ENCODE data around the gene DAPK3.
"Not testable (repeated sequence)": the region's sequence is repeated elsewhere in the genome, so short reads cannot be mapped to it uniquely, and the experiment has no call there.

DAPK3 gene

DNA sequence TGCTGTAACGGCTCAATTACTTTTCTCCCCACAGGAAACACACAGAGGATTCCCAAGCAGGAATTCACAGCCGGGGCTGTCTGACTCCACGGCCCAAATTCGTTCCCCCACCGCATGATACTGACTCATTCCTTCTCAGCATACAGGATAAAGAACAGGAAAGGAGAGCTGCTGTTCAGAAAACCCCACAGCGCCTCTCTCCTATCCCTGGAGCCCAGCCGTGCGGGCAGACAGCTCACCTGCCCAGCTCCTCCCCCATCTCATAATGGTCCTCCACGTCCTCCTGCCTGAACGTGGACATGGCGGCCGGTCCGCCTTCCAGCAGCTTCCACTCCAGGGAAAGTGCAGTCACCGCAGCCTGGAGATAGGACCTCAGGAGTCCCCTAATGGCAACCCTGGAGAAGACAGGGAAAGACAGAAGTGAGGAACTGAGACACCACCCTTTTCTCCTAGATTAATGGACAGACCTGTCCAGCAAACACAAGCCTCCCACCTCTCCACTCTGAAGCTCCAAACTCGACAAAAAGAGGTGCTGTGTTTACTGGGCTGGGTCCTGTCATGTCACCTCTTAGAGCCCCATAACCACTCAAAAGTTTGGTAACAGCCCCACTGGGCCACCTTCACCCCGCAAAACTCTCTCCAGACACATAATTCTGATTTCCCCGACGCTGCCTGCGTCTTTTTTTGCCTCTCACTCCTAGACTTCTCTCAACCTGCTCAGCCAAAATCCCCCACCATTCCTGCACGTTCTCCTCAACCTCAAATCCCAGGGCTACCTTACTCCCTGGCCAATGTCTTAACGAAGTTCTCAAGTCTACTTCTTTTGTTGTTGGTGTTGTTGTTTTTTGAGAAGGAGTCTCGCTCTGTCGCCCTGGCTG is 1.2 kb downstream of the DAPK3 start:
- no peaks in the 10 kb centered on the region for H3K9me3 ChIP-seq (replicated peaks; ENCODE audit: insufficient read depth, low read length)
- no peaks in the 10 kb centered on the region for H3K36me3 ChIP-seq (replicated peaks; ENCODE audit: insufficient read depth, low read length)
- H2AFZ ChIP-seq (ENCODE audit: low read length): no peak overlapping the region
- DNase-seq: peak; percentile 5
- peak overlapping the region; percentile 90; the same call in 1 of the 2 replicates for H3K9ac ChIP-seq (ENCODE audit: low read length)
- TF ChIP-seq EZH2phosphoT487 (IDR thresholded peaks at IDR 0.05; ENCODE audit: low read length): no peak
- TF ChIP-seq EZH2 (optimal IDR thresholded peaks at IDR 0.05; ENCODE audit: low read depth, low read length): no peak
- no peak for TF ChIP-seq CTCF (IDR thresholded peaks at IDR 0.05; ENCODE audit: low read length)
- peaks cover 45% of the 10 kb centered on the region for H3K79me2 ChIP-seq (ENCODE audit: low read length)
- H3K27me3 ChIP-seq (replicated peaks; ENCODE audit: insufficient read depth, low read length): no peaks in the 10 kb centered on the region
- H3K4me2 ChIP-seq (ENCODE audit: low read depth, low read length): peak overlapping the region; percentile 62
- H3K27ac ChIP-seq (ENCODE audit: low read length): no peak overlapping the region
- 0 out of 2 replicates have a peak, but pooled peaks cover 4% of the 10 kb centered on the region for H3K4me1 ChIP-seq (ENCODE audit: low read length)
- H3F3A ChIP-seq (ENCODE audit: insufficient read depth, low read length): peaks cover 16% of the 10 kb centered on the region
- H4K20me1 ChIP-seq (ENCODE audit: insufficient read depth, low read length): no peaks in the 10 kb centered on the region
- peak overlapping the region; percentile 100 for H3K4me3 ChIP-seq (ENCODE audit: low read length)
- no peaks in the 10 kb centered on the region for H3K9me2 ChIP-seq (replicated peaks; ENCODE audit: insufficient read depth, low read length)

DNA sequence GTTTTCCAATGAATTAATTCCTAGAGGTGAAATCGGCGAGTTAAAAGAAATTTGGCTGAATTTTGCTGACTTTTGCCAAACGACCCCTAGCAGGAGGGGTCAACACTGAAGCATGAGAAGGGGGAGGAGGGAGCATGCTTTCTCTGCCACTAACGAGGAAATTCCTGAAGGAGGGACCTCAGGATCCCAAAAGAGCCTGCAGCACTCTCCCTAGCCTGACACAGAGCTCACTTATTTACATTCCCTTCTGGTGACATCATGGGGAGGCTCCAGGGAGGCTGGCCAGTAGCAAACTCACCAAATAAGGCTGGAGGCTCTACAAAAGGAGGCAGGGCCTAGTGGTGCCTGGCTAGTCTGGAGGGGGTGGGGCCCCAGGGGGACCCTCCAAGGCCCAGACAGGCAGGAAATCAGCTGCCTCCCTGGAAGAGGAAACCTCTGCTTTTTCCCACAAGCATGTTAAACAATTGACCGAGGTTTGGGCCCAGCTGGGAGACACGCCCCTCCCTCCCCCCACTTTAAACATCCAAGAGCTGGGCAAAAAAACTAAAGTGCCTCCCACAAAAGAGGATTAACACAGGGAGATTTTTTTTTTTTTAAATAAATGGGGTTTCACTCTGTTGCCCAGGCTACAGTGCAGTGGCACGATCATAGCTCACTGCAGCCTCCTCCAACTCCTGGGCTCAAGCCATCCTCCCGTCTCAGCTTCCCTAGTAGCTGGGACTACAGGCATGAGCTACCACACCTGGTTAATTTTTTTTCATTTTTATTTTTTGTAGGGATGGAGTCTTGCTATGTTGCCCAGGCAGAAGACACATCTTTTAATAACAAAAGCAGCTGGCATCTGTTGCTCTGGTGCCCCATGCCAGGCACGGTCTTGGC is 2.1 kb downstream of the DAPK3 start:
- Histone ChIP-seq H3K79me2 (ENCODE audit: low read length) (peaks cover 45% of the 10 kb centered on the region), H3K9me3 (replicated peaks; ENCODE audit: insufficient read depth, low read length) (no peaks in the 10 kb centered on the region), H3K27ac (ENCODE audit: low read length) (no peak overlapping the region), H3K36me3 (replicated peaks; ENCODE audit: insufficient read depth, low read length) (peaks cover 1% of the 10 kb centered on the region; the same call in 1 of the 2 replicates), H2AFZ (ENCODE audit: low read length) (no peak overlapping the region), H3K4me3 (ENCODE audit: low read length) (no peak overlapping the region), H4K20me1 (ENCODE audit: insufficient read depth, low read length) (no peaks in the 10 kb centered on the region), H3K9ac (ENCODE audit: low read length) (no peak overlapping the region), H3F3A (ENCODE audit: insufficient read depth, low read length) (peaks cover 16% of the 10 kb centered on the region), H3K4me1 (ENCODE audit: low read length) (0 out of 2 replicates have a peak, but pooled peaks cover 4% of the 10 kb centered on the region), H3K27me3 (replicated peaks; ENCODE audit: insufficient read depth, low read length) (no peaks in the 10 kb centered on the region), H3K4me2 (ENCODE audit: low read depth, low read length) (no peak overlapping the region), H3K9me2 (replicated peaks; ENCODE audit: insufficient read depth, low read length) (no peaks in the 10 kb centered on the region)
- TF ChIP-seq EZH2 (optimal IDR thresholded peaks at IDR 0.05; ENCODE audit: low read depth, low read length) (no peak), CTCF (IDR thresholded peaks at IDR 0.05; ENCODE audit: low read length) (no peak), EZH2phosphoT487 (IDR thresholded peaks at IDR 0.05; ENCODE audit: low read length) (no peak)
- DNase-seq: no peak

DNA sequence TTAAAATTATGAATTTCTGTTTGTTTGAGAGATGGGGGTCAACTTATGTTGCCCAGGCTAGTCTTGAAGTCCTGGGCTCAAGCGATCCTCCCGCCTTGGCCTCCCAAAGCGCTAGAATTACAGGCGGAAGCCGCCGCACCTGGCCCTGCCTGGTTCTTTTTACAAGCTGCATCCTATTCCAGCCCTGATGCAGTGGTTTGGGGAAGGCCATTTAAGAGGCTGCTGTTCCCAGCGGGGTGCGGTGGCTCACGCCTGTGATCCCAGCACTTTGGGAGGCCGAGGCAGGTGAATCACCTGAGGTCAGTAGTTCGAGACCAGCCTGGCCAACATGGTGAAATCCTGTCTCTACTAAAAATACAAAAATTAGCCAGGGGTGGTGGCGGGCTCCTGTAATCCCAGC is 2.9 kb downstream of the DAPK3 start:
- not testable (repeated sequence) for H3K9ac ChIP-seq (ENCODE audit: low read length); H3K4me2 ChIP-seq (ENCODE audit: low read depth, low read length); H3K4me3 ChIP-seq (ENCODE audit: low read length); H3K9me3 ChIP-seq (replicated peaks; ENCODE audit: insufficient read depth, low read length); H3K27ac ChIP-seq (ENCODE audit: low read length); H4K20me1 ChIP-seq (ENCODE audit: insufficient read depth, low read length); H3K4me1 ChIP-seq (ENCODE audit: low read length); H3K9me2 ChIP-seq (replicated peaks; ENCODE audit: insufficient read depth, low read length); H3K36me3 ChIP-seq (replicated peaks; ENCODE audit: insufficient read depth, low read length); DNase-seq; H2AFZ ChIP-seq (ENCODE audit: low read length); H3K27me3 ChIP-seq (replicated peaks; ENCODE audit: insufficient read depth, low read length)
- Histone ChIP-seq H3F3A (ENCODE audit: insufficient read depth, low read length) (peaks cover 16% of the 10 kb centered on the region), H3K79me2 (ENCODE audit: low read length) (peaks cover 45% of the 10 kb centered on the region)
